GM19238 (cell line): Measurements from ENCODE around the gene CRIP1.

Experiments used
- DNase-seq: peaks from one replicate; pipeline ENCODE4 v3.0.0; 2011; ENCODE audit warnings: low spot score; ENCODE audit not compliant: insufficient read length

Gene CRIP1

DNA sequence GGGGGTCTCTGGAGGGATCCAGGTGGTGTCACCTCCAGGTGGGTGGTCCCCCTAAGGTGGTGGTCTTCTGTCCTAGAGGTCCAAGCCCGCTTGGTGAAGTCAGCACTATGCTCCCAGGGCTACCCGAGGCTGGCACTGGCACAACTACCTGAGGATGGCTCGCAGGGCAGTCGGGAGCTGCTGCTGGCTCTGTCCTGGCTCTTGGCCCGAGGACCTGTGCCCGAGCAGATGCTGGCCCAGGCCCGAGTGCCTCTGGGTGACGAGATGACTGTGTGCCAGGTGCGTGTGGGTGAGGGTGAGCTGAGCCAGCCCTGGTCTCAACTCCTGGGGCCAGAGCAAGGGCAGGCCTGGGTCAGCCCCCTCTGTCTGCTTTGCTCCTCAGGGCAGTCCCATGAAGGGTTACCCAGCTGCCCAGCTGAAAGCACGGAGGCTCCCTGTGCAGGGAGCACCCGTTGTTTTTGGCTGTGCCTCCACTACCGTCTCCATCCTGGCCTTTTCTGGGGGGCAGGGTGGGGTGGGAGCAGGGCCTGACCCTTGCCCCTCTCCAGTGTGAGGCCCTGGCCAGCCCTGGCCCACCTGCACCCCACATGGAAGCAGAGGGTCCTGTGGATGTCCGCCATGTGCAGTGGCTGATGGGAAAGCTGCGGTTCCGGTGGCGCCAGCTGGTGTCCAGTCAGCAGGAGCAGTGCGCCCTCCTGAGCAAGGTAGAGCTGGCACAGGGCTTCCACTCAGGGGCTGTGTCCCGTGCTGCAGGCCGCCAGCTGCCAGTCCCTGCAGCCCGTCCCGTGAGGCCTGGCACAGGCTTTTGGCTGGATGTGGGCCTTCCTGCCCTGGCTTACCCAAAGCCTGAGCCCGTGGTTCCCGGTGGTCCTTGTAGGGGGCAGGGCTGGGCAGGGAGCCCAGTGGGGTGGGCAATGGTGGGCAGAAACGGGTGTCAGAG, 5.6 kb downstream of the CRIP1 start:
- DNase-seq, result no peak

- DNase-seq, result no peak
Measured at GRCh38 chr14:105492971-105493871, 6.5 kb downstream of the CRIP1 start.

- no peak for DNase-seq
Measured at GRCh38 chr14:105493921-105494605, 7.4 kb downstream of the CRIP1 start.

DNA sequence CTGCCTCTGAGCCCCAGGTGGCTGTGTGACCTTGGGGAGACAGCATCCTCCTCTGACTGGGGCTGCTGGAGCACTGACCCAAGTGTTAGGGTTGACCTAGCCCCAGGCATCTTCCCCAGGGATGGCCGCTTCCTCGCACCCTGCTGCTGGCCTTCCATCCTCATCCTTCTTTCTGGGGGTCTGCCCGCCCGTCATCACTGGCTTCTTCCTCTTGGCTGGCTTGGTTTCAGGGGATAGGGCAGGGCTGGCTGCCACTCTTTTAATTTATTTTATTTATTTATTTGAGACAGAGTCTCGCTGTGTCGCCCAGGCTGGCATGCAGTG, 7.9 kb downstream of the CRIP1 start:
- no peak for DNase-seq

- no peak for DNase-seq
Measured at GRCh38 chr14:105495101-105495989, 8.7 kb downstream of the CRIP1 start.

DNA sequence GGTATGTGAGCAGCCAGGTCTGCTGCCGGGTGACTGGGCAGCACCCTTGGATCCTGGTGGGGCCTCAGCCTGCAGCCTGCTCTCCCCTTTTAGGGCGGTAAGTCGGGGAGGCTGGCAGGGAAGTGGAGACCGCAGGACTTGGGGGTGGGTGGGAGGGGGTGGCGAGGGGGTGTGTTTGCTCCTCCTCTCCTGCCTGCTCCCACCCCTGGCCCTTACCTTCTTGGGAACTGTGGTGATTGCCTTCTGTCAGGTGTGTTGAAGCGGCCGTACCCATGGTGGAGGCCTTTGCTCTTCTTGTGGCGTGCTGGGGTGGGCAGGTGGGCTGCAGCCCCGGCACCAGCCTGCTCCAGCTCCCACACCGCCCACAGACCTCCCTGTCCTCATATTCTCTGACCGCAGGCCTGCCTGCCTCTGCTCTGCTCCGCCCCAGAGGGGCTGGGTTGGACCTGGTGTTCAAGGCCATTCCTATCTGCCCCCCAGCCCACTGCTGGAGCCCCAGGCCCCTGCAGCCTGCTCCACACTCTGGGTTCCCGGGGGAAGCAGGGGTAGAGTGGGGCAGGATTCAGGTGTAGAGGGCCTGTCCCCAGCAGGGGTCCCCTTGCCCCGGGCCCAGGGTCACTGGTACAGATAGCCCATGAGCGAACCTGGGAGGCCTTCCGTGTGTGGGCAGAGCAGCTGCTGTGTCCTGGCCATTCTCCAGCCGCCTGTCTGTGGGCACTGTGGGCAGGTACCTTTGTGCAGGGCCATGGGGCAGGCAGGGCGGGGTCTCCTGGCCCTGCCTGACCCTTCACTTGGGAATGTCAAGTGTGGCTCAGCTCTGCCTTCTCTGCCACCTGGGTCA, 9.5 kb downstream of the CRIP1 start:
- DNase-seq, result no peak

DNA sequence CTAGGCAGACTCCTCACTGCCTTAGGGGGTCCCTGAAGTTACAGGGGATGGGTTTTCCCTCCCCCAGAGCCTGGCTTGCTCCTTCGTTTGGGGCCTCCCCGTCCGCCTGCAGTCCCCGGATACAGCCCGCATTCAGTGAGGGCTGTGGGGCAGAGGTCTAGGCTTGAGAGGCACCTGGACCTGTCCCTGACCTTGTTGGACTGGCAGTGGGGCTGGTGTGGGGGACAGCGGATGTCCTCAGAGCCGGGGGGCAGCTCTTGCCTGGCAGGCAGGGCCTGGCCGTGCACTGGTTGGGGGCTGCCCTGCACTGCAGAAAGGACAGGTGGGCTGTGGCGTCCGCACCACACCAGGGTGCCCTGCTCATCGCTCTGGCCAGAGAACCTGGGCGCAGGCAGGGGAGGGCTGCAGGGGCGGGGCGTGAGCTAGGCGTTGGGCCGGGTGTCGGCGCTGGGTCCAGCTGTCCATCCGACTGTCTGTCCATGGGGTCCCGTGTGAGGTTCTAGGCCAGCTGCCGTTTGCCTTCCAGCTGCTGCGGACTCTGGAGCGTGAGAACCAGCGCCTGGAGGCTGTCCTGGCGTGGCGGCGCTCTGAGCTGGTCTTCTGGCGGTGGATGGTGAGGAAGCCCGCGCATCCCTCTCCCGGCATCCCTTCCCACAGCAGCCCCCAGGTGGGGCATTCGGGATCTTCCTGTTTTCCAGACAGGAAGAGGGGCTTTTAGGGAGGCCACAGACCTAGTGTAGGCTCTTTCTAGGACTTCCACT, 10.3 kb downstream of the CRIP1 start:
- DNase-seq, result no peak

DNA sequence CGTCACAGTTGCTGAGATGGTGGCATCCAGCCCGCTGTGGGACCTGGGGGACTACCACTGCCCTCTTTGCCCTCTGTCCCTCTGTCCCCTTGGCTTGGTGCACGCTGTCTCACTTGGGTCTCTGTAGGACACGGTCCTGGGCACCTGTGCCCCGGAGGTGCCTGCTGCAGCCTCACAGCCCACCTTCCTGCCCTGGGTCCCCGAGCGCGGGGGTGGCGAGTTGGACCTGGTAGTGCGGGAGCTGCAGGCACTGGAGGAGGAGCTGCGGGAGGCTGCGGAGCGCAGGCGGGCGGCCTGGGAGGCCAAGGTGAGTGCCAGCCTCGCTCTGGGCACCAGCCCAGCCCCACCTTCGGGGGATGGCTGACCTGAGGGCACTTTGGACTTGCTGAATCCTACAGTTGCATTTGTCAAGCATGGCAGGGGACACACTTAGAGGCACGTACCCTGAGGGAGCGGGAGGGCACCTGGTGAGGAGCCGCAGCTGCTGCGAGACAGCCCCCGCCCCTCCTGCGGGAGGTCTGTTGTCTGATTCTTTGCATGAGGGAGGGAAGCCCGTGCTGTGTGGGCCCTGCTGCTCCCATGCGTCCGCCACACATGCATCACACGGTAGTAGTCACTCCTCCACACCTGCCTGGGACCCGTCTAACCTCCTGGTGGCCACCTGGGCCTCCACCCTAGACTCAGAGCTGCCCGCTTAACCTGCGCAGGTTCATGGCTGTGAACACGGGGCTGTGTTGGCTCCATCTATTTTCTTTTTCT, 11.2 kb downstream of the CRIP1 start:
- DNase-seq, result no peak

GRCh38 chr14:105498430-105499255, 12.0 kb downstream of the CRIP1 start:
- no peak for DNase-seq

DNA sequence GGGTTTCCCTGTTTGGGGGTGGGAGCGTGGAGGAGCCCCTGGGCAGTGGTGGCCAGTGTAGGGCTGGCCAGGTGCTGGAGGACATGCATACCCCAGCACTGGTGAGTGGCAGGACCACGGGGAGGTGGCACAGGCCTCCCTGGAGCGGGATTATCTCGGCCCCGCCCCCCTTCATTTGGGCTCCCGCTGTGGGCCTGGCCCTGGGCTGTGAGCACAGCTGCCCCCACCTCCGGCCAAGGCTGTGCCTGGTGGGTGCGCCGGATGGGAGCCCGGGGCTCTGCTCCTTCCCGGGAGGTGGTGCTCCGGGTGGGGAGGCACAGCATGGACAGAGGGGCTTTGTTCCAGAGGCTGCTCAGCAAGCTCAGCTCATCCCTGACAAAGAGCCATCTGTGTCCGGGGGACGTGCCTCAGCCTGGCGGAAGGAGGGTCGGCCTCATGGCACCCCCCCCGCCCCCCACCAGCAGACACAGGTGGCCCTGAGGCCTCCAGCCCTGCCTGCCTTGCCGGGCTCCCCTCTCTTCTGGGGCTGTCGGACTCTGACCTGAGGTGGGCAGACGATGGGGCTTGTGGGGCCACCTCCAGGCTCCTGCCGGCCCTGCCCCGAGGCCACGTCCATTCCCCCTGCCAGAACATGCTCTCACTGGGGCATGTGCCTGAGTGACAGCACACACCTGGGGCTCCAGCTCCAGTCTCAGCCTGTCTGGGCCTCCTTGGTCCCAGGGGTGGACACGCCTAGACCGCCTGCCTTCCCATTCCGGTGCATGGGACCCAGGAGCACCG, 12.8 kb downstream of the CRIP1 start:
- DNase-seq, result no peak

- no peak for DNase-seq
Measured at GRCh38 chr14:105500036-105500725, 13.5 kb downstream of the CRIP1 start.

DNA sequence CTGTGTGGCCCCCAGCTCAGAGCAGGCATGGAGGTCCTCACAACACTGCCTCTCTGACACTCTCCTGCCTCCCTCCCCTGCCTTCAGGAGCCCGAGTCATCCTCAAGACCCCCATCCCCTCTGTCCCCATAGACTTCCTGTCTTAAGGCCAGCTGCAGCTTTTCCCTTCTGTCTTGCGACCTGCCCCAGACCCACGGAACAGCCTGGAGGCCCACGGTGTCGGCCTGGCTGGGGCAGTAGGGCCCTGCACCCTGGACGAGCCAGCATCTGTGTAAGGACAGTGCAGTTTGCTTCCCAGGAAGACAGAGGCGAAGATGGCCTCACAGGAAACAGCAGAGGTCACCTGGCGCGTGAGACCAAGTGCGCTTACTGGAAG, 14.0 kb downstream of the CRIP1 start:
- DNase-seq, result no peak

- DNase-seq, result no peak
Measured at GRCh38 chr14:105501504-105502291, 15.0 kb downstream of the CRIP1 start.

- DNase-seq, result no peak
Measured at GRCh38 chr14:105502446-105503295, 16.0 kb downstream of the CRIP1 start.

- no peak for DNase-seq
Measured at GRCh38 chr14:105503296-105503640, 16.6 kb downstream of the CRIP1 start.
